MM.1S (cell line): ENCODE data around the gene NFAT5.

Experiments used
- DNase-seq: peaks from one replicate; pipeline ENCODE4 v3.0.0-alpha.2; 2015
- H2AFZ ChIP-seq: fragments of 300-600 bp; sonication (generic); 2 replicates; pipeline ENCODE4 v1.6.0; 2016; ENCODE audit warnings: antibody characterized with exemption, low read length
- H3F3A ChIP-seq: fragments of 300-600 bp; sonication (generic); 2 replicates; pipeline ENCODE4 v1.6.1; 2016; ENCODE audit warnings: mild to moderate bottlenecking, antibody characterized with exemption, low read length, moderate library complexity, mixed read lengths; ENCODE audit not compliant: insufficient read depth
- H3K27ac ChIP-seq: fragments of 300-600 bp; sonication (generic); 2 replicates; pipeline ENCODE4 v1.5.1; 2016; ENCODE audit warnings: mild to moderate bottlenecking, low read length
- H3K27me3 ChIP-seq: fragments of 300-600 bp; sonication (generic); replicated peaks from 2 replicates; pipeline ENCODE4 v1.6.0; 2016; ENCODE audit warnings: low read length; ENCODE audit not compliant: insufficient read depth
- H3K36me3 ChIP-seq: fragments of 300-600 bp; sonication (generic); replicated peaks from 2 replicates; pipeline ENCODE4 v1.6.1; 2016; ENCODE audit warnings: mild to moderate bottlenecking, low read length, mixed read lengths; ENCODE audit not compliant: insufficient read depth
- H3K4me1 ChIP-seq: fragments of 300-600 bp; sonication (generic); 2 replicates; pipeline ENCODE4 v1.6.1; 2016; ENCODE audit warnings: low read length, mixed read lengths
- H3K4me2 ChIP-seq: fragments of 300-600 bp; sonication (generic); 2 replicates; pipeline ENCODE4 v1.6.0; 2016; ENCODE audit warnings: low read depth, low read length
- H3K4me3 ChIP-seq: fragments of 300-600 bp; sonication (generic); 2 replicates; pipeline ENCODE4 v1.5.1; 2016; ENCODE audit warnings: low read length, mixed read lengths
- H3K79me2 ChIP-seq: fragments of 300-600 bp; sonication (generic); 2 replicates; pipeline ENCODE4 v1.6.1; 2016; ENCODE audit warnings: mixed run types, low read length, mixed read lengths
- H3K9ac ChIP-seq: fragments of 300-600 bp; sonication (generic); 2 replicates; pipeline ENCODE4 v1.6.1; 2016; ENCODE audit warnings: low read length, mixed read lengths
- H3K9me2 ChIP-seq: fragments of 300-600 bp; sonication (generic); replicated peaks from 2 replicates; pipeline ENCODE4 v1.6.1; 2016; ENCODE audit warnings: mild to moderate bottlenecking, low read length, mixed read lengths; ENCODE audit not compliant: insufficient read depth
- H3K9me3 ChIP-seq: fragments of 300-600 bp; sonication (generic); replicated peaks from 2 replicates; pipeline ENCODE4 v1.6.1; 2016; ENCODE audit warnings: mild to moderate bottlenecking, low read length, mixed read lengths; ENCODE audit not compliant: insufficient read depth
- H4K20me1 ChIP-seq: fragments of 300-600 bp; sonication (generic); 2 replicates; pipeline ENCODE4 v1.6.1; 2016; ENCODE audit warnings: mild to moderate bottlenecking, low read length, moderate library complexity, mixed read lengths; ENCODE audit not compliant: insufficient read depth
- EZH2 ChIP-seq: fragments of 300-600 bp; sonication (generic); optimal IDR thresholded peaks from 2 replicates; pipeline ENCODE3; 2017; ENCODE audit warnings: low read depth, mild to moderate bottlenecking, antibody characterized with exemption, low read length, mixed read lengths
- EZH2phosphoT487 ChIP-seq: fragments of 300-600 bp; sonication (generic); IDR thresholded peaks from 2 replicates; pipeline ENCODE4 v1.6.1; 2018; ENCODE audit warnings: antibody characterized with exemption, low read length
- TF ChIP-seq, protein P1 (sequence below): fragments of 300-600 bp; sonication (generic); IDR thresholded peaks from 2 replicates; pipeline ENCODE4 v1.5.1; 2016; ENCODE audit warnings: antibody characterized with exemption, low read length, mixed read lengths

The NFAT5 gene

GRCh38 chr16:69532641-69533455, 32.9 kb upstream of the NFAT5 start:
- H3F3A ChIP-seq: no peaks in the 10 kb centered on the region
- H3K36me3 ChIP-seq: no peaks in the 10 kb centered on the region
- H3K4me1 ChIP-seq: no peaks in the 10 kb centered on the region
- H3K4me3 ChIP-seq: no peak overlapping the region
- no peak overlapping the region for H2AFZ ChIP-seq
- H4K20me1 ChIP-seq: no peaks in the 10 kb centered on the region
- no peaks in the 10 kb centered on the region for H3K27me3 ChIP-seq
- TF ChIP-seq EZH2phosphoT487: no peak
- TF ChIP-seq, protein P1, sequence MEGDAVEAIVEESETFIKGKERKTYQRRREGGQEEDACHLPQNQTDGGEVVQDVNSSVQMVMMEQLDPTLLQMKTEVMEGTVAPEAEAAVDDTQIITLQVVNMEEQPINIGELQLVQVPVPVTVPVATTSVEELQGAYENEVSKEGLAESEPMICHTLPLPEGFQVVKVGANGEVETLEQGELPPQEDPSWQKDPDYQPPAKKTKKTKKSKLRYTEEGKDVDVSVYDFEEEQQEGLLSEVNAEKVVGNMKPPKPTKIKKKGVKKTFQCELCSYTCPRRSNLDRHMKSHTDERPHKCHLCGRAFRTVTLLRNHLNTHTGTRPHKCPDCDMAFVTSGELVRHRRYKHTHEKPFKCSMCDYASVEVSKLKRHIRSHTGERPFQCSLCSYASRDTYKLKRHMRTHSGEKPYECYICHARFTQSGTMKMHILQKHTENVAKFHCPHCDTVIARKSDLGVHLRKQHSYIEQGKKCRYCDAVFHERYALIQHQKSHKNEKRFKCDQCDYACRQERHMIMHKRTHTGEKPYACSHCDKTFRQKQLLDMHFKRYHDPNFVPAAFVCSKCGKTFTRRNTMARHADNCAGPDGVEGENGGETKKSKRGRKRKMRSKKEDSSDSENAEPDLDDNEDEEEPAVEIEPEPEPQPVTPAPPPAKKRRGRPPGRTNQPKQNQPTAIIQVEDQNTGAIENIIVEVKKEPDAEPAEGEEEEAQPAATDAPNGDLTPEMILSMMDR: no peak
- no peak for TF ChIP-seq EZH2
- H3K27ac ChIP-seq: no peak overlapping the region
- no peak overlapping the region for H3K4me2 ChIP-seq
- H3K9ac ChIP-seq: no peak overlapping the region
- H3K9me2 ChIP-seq: no peaks in the 10 kb centered on the region
- DNase-seq: no peak
- no peaks in the 10 kb centered on the region for H3K9me3 ChIP-seq
- H3K79me2 ChIP-seq: no peaks in the 10 kb centered on the region

DNA sequence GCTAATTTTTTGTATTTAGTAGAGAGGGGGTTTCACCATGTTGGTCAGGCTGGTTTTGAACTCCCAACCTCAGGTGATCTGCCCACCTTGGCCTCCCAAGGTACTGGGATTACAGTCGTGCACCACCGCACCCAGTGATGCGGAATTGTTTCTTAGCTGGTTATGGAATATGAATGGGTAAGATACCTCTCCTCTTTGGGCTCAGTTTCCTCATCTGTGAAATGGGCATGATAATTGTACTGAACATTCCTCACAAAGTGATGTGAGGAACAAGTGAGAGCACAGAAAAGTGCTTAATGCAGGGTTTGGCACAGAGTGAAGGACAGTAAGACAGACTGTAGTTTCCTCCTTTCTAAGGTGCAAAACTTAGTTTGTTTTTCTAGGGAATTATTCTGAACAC, 31.0 kb upstream of the NFAT5 start:
- H3K27me3 ChIP-seq: no peaks in the 10 kb centered on the region
- H3K4me3 ChIP-seq: no peak overlapping the region
- no peaks in the 10 kb centered on the region for H4K20me1 ChIP-seq
- no peak for DNase-seq
- H2AFZ ChIP-seq: no peak overlapping the region
- H3K4me2 ChIP-seq: no peak overlapping the region
- no peaks in the 10 kb centered on the region for H3K79me2 ChIP-seq
- H3F3A ChIP-seq: no peaks in the 10 kb centered on the region
- no peak overlapping the region for H3K9ac ChIP-seq
- no peak overlapping the region for H3K27ac ChIP-seq
- H3K9me2 ChIP-seq: no peaks in the 10 kb centered on the region
- no peaks in the 10 kb centered on the region for H3K4me1 ChIP-seq
- H3K36me3 ChIP-seq: no peaks in the 10 kb centered on the region
- no peaks in the 10 kb centered on the region for H3K9me3 ChIP-seq
- TF ChIP-seq, protein P1: no peak
- TF ChIP-seq EZH2 (no peak), EZH2phosphoT487 (no peak)

GRCh38 chr16:69535123-69536050, 30.4 kb upstream of the NFAT5 start:
- no peak overlapping the region for H2AFZ ChIP-seq
- no peak overlapping the region for H3K27ac ChIP-seq
- H3K9me2 ChIP-seq: no peaks in the 10 kb centered on the region
- H3K79me2 ChIP-seq: no peaks in the 10 kb centered on the region
- no peaks in the 10 kb centered on the region for H3K9me3 ChIP-seq
- no peak overlapping the region for H3K9ac ChIP-seq
- no peak for DNase-seq
- no peak overlapping the region for H3K4me3 ChIP-seq
- no peaks in the 10 kb centered on the region for H4K20me1 ChIP-seq
- H3K27me3 ChIP-seq: no peaks in the 10 kb centered on the region
- H3F3A ChIP-seq: no peaks in the 10 kb centered on the region
- no peaks in the 10 kb centered on the region for H3K36me3 ChIP-seq
- TF ChIP-seq EZH2phosphoT487: no peak
- no peak for TF ChIP-seq EZH2
- TF ChIP-seq, protein P1: no peak
- no peak overlapping the region for H3K4me2 ChIP-seq
- no peaks in the 10 kb centered on the region for H3K4me1 ChIP-seq
